Measurements from ENCODE around the gene DHRS3.

GRCh38 chr1:12541274-12542137 lies 76.5 kb downstream of the DHRS3 start:
- TF ChIP-seq CTCF (IDR thresholded peaks at IDR 0.05) (no peak), SP1 (CRISPR knock-in tag; conservative IDR thresholded peaks at IDR 0.05) (no peak), ZNF121 (CRISPR knock-in tag; IDR thresholded peaks at IDR 0.05) (no peak), ZNF416 (CRISPR knock-in tag; IDR thresholded peaks at IDR 0.05) (no peak), ZBTB21 (CRISPR knock-in tag; IDR thresholded peaks at IDR 0.05; ENCODE audit: borderline replicate concordance) (no peak), CBFB (CRISPR knock-in tag; IDR thresholded peaks at IDR 0.05; ENCODE audit: low read depth) (no peak), CREB1 (CRISPR knock-in tag; IDR thresholded peaks at IDR 0.05) (no peak)
- TF ChIP-seq, protein P1, sequence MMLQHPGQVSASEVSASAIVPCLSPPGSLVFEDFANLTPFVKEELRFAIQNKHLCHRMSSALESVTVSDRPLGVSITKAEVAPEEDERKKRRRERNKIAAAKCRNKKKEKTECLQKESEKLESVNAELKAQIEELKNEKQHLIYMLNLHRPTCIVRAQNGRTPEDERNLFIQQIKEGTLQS (CRISPR knock-in tag; conservative IDR thresholded peaks at IDR 0.05): no peak
- TF ChIP-seq, protein P2, sequence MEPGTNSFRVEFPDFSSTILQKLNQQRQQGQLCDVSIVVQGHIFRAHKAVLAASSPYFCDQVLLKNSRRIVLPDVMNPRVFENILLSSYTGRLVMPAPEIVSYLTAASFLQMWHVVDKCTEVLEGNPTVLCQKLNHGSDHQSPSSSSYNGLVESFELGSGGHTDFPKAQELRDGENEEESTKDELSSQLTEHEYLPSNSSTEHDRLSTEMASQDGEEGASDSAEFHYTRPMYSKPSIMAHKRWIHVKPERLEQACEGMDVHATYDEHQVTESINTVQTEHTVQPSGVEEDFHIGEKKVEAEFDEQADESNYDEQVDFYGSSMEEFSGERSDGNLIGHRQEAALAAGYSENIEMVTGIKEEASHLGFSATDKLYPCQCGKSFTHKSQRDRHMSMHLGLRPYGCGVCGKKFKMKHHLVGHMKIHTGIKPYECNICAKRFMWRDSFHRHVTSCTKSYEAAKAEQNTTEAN (CRISPR knock-in tag; IDR thresholded peaks at IDR 0.05): no peak

Data from WTC11 (cell line).